Middle frontal gyrus (tissue), 1 donor: ENCODE measurements around the gene LRBA.

Experiments used
- DNase-seq: peaks from one replicate; pipeline ENCODE4 v3.0.0-alpha.2; 2015; ENCODE audit warnings: low spot score; ENCODE audit errors: extremely low spot score

Gene LRBA

DNA sequence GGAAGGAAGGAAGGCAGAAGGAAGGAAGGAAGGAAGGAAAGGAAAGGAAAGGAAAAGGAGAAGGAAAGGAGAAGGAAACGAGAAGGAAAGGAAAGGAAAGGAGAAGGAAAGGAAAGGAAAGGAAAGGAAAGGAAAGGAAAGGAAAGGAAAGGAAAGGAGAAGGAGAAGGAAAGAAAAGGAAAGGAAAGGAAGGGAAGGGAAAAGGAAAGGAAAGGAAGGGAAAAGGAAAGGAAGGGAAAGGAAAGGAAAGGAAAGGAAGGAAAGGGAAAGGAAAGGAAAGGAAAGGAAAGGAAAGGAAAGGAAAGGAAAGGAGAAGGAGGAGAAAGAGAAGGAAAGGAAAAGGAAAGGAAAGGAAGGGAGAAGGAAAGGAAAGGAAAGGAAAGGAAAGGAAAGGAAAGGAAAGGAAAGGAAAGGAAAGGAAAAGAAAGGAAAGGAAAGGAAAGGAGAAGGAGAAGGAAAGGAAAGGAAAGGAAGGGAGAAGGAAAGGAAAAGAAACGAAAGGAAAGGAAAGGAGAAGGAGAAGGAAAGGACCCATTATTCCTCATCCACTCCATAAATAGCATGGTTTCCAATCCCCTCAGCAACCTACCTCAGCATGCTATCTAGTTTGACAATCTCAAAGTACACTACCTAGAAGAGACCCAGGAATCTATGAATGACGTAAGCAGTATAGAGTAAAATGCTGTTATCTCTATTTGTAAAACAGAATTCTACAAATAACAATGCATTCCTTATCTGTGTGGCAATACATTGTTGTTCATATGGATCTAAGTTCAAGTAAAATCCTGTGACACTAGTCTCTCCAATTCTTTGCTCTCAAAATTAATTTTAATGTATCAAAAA, 209.7 kb downstream of the LRBA start:
- no peak for DNase-seq

- no peak for DNase-seq
Observed at GRCh38 chr4:150801833-150802232, 213.3 kb downstream of the LRBA start.

- DNase-seq, result no peak
Observed at GRCh38 chr4:150799207-150799606, 215.9 kb downstream of the LRBA start.

GRCh38 chr4:150794706-150795105, 220.4 kb downstream of the LRBA start:
- no peak for DNase-seq

GRCh38 chr4:150789864-150790263, 225.2 kb downstream of the LRBA start:
- no peak for DNase-seq

- no peak for DNase-seq
Observed at GRCh38 chr4:150784939-150785338, 230.1 kb downstream of the LRBA start.

DNA sequence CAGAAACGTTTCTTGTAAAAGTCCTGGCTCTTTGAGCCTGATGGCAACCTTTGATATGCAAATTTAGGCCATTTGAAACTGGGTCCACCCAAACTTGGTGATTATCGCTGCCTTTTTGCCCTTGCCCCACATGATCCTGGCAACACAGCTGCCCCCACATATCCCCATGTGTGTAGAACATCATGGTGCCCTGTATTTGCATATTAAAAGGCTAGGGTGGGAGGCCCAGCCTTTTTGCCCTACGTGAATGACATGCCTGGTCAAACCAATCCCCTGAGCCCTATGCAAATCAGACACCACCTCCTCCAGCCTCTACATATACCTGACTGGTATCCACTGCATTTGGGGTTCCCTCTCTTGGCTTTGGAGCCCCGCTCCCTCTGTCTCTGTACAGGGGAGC, 230.8 kb downstream of the LRBA start:
- DNase-seq, result no peak

GRCh38 chr4:150782921-150783320, 232.2 kb downstream of the LRBA start:
- no peak for DNase-seq

GRCh38 chr4:150782311-150782710, 232.8 kb downstream of the LRBA start:
- no peak for DNase-seq

DNA sequence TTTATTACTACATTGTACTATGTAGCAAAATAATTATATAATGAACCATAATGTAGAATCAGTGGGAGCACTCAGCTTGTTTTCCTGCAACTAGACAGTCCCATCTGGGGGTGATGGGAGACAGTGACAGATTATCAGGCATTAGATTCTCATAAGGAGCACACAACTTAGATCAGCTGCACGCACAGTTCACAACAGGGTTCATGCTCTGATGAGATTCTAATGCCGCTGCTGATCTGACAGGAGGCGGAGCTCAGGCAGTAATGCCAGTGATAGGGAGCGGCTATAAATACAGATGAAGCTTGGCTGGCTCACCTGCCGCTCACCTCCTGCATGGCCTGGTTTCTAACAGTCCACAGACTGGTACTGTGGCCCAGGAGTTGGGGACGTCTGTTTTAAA, 233.9 kb downstream of the LRBA start:
- no peak for DNase-seq

DNA sequence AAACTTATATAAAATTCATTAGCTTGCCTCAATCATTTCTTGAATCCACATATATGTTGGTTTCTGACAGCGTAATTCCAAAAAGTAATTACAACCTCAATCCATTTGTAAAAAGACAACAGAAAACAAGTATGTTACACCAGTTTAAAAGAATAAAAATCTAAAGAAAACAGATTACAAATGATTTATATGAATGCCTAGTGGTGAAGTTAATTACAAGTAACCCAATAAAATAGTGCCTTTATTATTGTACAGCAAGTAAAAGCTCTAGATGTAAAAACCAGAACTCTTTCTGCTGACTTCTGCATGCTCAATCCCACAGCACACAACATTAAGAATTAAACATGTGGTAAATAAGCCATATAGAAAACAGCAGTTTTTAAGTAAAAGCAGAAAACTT, 235.4 kb downstream of the LRBA start:
- no peak for DNase-seq

DNA sequence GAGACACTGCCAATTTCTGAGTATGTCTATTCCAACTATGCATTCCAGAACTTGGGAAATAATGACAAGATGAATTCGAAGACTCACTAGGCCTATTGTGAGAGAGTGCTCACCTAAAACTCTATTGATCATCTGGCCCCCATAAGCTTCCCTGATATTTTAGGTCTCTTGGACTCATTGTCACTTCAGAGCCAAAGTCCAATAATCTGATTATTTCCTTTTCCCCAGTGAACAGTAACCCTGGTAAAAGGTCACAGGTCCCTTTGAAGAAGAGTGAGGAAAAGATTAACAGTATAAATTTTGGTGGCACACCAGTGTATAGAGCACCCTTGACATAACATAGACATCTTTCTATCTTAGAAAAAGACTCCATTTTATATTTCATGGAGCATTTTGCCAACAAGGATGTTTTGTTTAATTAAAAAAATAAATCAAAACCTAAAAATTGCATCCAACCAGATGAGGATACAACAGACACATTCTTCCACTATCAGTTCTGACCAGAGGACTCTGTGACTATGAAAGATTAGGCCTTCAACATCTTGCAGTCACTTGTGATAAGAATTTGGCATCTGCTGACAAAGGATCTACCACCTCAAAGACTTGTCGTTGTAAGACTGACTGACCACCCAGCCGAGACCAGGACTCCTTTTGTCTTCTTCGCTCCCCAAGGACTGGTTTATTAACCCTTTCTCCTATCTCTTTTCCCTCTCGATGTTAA, 241.2 kb downstream of the LRBA start:
- DNase-seq, result no peak

DNA sequence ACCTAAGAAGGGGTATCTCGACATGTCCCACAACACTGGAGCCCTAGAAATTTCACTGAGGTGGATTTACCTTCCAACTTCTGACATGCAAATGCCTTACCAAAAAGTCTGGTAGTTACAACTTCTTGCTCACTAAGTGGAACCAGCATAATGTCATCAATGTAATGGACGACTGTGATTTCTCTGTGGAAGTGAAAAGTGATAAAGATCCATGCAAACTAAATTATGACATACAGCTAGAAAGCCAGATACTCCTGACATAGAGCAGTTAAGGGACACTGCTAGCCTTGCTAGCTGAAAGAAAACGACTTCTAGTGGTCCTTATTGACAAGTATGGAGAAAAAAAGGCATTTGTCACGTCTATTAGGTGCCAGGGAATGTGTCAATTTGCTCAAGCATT, 242.1 kb downstream of the LRBA start:
- no peak for DNase-seq

DNA sequence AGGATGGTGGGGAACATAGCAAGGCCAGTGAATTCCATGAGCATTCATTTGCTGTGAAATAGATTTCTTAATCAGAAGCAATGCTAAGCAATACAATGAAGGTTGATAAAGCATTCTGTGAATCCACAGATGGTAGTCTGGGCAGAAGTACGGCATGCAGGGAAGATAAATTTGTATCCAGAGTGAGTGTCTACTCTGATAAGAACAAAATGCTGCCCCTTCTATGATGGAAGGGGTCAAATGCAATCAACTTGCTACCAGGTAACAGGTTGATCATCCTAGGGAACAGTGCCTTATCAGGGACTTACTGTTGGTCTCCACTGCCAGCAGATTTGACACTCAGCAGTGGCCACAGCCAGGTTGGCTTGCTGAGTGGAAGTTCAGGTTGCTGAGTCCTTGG, 243.7 kb downstream of the LRBA start:
- no peak for DNase-seq

- DNase-seq, result no peak
Observed at GRCh38 chr4:150769845-150770244, 245.2 kb downstream of the LRBA start.

GRCh38 chr4:150769248-150769647, 245.8 kb downstream of the LRBA start:
- DNase-seq, result no peak

- no peak for DNase-seq
Observed at GRCh38 chr4:150768497-150768896, 246.6 kb downstream of the LRBA start.

- DNase-seq, result no peak
Observed at GRCh38 chr4:150765216-150765615, 249.9 kb downstream of the LRBA start.

- no peak for DNase-seq
Observed at GRCh38 chr4:150751648-150752047, 263.4 kb downstream of the LRBA start.

GRCh38 chr4:150750824-150751223, 264.3 kb downstream of the LRBA start:
- no peak for DNase-seq

DNA sequence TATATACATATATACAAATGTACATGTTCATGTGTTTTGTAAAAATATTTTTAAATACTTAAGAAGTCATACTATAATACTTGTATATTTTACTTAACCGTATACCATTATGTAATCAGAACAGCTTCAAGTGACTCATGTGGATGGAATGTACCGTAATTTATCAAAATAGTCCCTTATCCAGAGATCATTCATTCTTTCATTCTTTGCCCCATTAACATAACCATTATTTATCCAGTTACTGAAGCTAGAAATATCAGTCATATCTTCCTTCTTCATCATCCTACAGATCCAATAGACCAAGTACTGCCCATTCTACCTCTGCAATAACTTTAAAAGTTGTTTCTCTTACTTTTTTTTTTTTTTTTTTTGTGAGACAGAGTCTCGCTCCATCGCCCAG, 268.9 kb downstream of the LRBA start:
- no peak for DNase-seq

DNA sequence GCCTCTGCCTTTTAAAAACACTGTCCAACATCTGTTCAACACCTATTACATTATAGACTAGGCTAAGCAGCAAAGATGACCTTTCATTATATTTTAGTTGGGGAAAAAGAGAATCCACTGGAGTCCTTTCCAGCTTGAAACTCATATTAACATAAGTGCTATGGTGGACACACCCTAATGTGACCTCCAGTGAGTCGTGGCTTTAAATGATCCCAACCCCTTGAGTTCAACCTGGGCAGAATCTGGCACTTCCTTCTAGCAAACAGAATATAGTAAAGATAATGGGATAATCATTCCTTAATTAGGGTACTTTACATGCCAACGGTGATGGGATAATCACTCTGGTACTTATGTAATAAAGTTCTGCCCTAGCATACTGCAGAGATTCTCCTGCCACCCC, 270.5 kb downstream of the LRBA start:
- no peak for DNase-seq
